ENCODE data around the gene TAPBPL.

Gene TAPBPL

DNA sequence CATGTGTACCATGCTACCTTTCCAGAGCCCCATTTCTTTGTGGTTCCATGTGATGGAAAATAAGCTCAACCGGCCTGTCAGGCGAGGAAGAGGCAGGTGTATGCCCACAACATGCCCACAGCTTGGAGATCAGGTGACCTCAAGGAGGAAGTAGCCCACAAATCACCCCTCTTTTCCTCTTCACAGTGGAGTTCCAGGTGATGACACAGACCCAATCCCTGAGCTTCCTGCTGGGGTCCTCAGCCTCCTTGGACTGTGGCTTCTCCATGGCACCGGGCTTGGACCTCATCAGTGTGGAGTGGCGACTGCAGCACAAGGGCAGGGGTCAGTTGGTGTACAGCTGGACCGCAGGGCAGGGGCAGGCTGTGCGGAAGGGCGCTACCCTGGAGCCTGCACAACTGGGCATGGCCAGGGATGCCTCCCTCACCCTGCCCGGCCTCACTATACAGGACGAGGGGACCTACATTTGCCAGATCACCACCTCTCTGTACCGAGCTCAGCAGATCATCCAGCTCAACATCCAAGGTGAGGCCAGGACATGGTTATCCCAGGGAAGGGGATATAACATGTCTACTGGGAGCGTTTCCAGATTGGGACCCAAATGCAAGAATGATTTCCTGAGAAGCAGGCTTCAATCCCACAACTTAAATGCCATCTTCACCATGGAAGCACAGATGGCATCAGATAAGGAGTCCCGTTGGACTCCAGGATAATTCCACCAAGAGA lies 5.5 kb downstream of the TAPBPL start:
- H4K20me1 ChIP-seq (ENCODE audit: insufficient read depth, low read length): no peaks in the 10 kb centered on the region
- peaks cover 62% of the 10 kb centered on the region for H3K79me2 ChIP-seq (ENCODE audit: low read length)
- no peak overlapping the region for H3K4me3 ChIP-seq (ENCODE audit: low read length)
- H3K4me1 ChIP-seq (ENCODE audit: low read length): peaks cover 36% of the 10 kb centered on the region
- no peak overlapping the region for H3K9ac ChIP-seq (ENCODE audit: low read length)
- H3K9me2 ChIP-seq (replicated peaks; ENCODE audit: insufficient read depth, low read length): no peaks in the 10 kb centered on the region
- no peaks in the 10 kb centered on the region for H3K9me3 ChIP-seq (replicated peaks; ENCODE audit: insufficient read depth, low read length)
- H3K27me3 ChIP-seq (replicated peaks; ENCODE audit: insufficient read depth, low read length): no peaks in the 10 kb centered on the region
- H3K27ac ChIP-seq (ENCODE audit: low read length): no peak overlapping the region
- no peak for TF ChIP-seq EZH2phosphoT487 (IDR thresholded peaks at IDR 0.05; ENCODE audit: low read length)
- TF ChIP-seq EZH2 (optimal IDR thresholded peaks at IDR 0.05; ENCODE audit: low read depth, low read length): no peak
- TF ChIP-seq, protein P1, sequence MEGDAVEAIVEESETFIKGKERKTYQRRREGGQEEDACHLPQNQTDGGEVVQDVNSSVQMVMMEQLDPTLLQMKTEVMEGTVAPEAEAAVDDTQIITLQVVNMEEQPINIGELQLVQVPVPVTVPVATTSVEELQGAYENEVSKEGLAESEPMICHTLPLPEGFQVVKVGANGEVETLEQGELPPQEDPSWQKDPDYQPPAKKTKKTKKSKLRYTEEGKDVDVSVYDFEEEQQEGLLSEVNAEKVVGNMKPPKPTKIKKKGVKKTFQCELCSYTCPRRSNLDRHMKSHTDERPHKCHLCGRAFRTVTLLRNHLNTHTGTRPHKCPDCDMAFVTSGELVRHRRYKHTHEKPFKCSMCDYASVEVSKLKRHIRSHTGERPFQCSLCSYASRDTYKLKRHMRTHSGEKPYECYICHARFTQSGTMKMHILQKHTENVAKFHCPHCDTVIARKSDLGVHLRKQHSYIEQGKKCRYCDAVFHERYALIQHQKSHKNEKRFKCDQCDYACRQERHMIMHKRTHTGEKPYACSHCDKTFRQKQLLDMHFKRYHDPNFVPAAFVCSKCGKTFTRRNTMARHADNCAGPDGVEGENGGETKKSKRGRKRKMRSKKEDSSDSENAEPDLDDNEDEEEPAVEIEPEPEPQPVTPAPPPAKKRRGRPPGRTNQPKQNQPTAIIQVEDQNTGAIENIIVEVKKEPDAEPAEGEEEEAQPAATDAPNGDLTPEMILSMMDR (IDR thresholded peaks at IDR 0.05; ENCODE audit: low read length): no peak
- no peak for DNase-seq
- no peak overlapping the region for H3K4me2 ChIP-seq (ENCODE audit: low read depth, low read length)
- H3F3A ChIP-seq (ENCODE audit: insufficient read depth, low read length): peaks cover 38% of the 10 kb centered on the region
- no peak overlapping the region for H2AFZ ChIP-seq (ENCODE audit: low read length)
- H3K36me3 ChIP-seq (replicated peaks; ENCODE audit: insufficient read depth, low read length): peaks cover 19% of the 10 kb centered on the region; the same call in 1 of the 2 replicates

DNA sequence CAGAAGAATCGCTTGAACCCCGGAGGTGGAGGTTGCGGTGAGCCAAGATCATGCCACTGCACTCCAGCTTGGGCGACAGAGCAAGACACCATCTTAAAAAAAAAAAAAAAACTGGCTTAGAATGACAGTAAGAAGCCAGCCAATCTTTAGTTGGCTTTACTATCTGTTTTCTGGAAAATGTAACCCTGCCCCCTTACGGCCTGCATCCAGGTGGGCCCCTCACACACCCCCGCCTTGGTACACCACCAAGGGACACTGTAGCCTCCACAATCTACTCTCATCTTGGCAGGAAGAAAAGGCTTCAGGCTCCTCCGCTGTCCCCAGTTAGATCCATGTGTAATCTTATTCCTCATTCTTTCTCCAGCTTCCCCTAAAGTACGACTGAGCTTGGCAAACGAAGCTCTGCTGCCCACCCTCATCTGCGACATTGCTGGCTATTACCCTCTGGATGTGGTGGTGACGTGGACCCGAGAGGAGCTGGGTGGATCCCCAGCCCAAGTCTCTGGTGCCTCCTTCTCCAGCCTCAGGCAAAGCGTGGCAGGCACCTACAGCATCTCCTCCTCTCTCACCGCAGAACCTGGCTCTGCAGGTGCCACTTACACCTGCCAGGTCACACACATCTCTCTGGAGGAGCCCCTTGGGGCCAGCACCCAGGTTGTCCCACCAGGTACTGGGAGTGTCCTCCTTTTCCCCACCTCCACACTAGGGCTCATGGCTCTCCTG lies 6.6 kb downstream of the TAPBPL start:
- Histone ChIP-seq H3K9me2 (replicated peaks; ENCODE audit: insufficient read depth, low read length) (no peaks in the 10 kb centered on the region), H3K79me2 (ENCODE audit: low read length) (peaks cover 58% of the 10 kb centered on the region), H3K36me3 (replicated peaks; ENCODE audit: insufficient read depth, low read length) (peaks cover 19% of the 10 kb centered on the region), H3K4me3 (ENCODE audit: low read length) (no peak overlapping the region), H3K4me1 (ENCODE audit: low read length) (peaks cover 32% of the 10 kb centered on the region), H3K27me3 (replicated peaks; ENCODE audit: insufficient read depth, low read length) (no peaks in the 10 kb centered on the region), H2AFZ (ENCODE audit: low read length) (no peak overlapping the region), H3K27ac (ENCODE audit: low read length) (no peak overlapping the region), H3K9me3 (replicated peaks; ENCODE audit: insufficient read depth, low read length) (no peaks in the 10 kb centered on the region), H3K4me2 (ENCODE audit: low read depth, low read length) (no peak overlapping the region), H3F3A (ENCODE audit: insufficient read depth, low read length) (peaks cover 39% of the 10 kb centered on the region), H3K9ac (ENCODE audit: low read length) (no peak overlapping the region), H4K20me1 (ENCODE audit: insufficient read depth, low read length) (no peaks in the 10 kb centered on the region)
- TF ChIP-seq, protein P1 (IDR thresholded peaks at IDR 0.05; ENCODE audit: low read length): no peak
- TF ChIP-seq EZH2phosphoT487 (IDR thresholded peaks at IDR 0.05; ENCODE audit: low read length) (no peak), EZH2 (optimal IDR thresholded peaks at IDR 0.05; ENCODE audit: low read depth, low read length) (no peak)
- DNase-seq: no peak

- Histone ChIP-seq H3K9ac (ENCODE audit: low read length) (no peak overlapping the region), H3K4me1 (ENCODE audit: low read length) (peaks cover 32% of the 10 kb centered on the region), H3K79me2 (ENCODE audit: low read length) (peaks cover 55% of the 10 kb centered on the region), H3F3A (ENCODE audit: insufficient read depth, low read length) (peaks cover 39% of the 10 kb centered on the region), H4K20me1 (ENCODE audit: insufficient read depth, low read length) (no peaks in the 10 kb centered on the region), H3K9me3 (replicated peaks; ENCODE audit: insufficient read depth, low read length) (no peaks in the 10 kb centered on the region), H3K4me3 (ENCODE audit: low read length) (no peak overlapping the region), H3K27me3 (replicated peaks; ENCODE audit: insufficient read depth, low read length) (no peaks in the 10 kb centered on the region), H3K9me2 (replicated peaks; ENCODE audit: insufficient read depth, low read length) (no peaks in the 10 kb centered on the region), H2AFZ (ENCODE audit: low read length) (no peak overlapping the region), H3K4me2 (ENCODE audit: low read depth, low read length) (no peak overlapping the region), H3K36me3 (replicated peaks; ENCODE audit: insufficient read depth, low read length) (peaks cover 19% of the 10 kb centered on the region), H3K27ac (ENCODE audit: low read length) (no peak overlapping the region)
- TF ChIP-seq EZH2 (optimal IDR thresholded peaks at IDR 0.05; ENCODE audit: low read depth, low read length): no peak
- TF ChIP-seq EZH2phosphoT487 (IDR thresholded peaks at IDR 0.05; ENCODE audit: low read length): no peak
- TF ChIP-seq, protein P1 (IDR thresholded peaks at IDR 0.05; ENCODE audit: low read length): no peak
- no peak for DNase-seq
Observed at GRCh38 chr12:6459004-6459337, 7.1 kb downstream of the TAPBPL start.

All from MM.1S (cell line).